Measurements from ENCODE around the gene PCLAF. TPM values are rescaled to one million over a fixed set of nuclear protein-coding genes. Genes with fewer than 3 reads are reported as not detected.
"Not testable (repeated sequence)": the region's sequence is repeated elsewhere in the genome, so short reads cannot be mapped to it uniquely, and the experiment has no call there.

The PCLAF gene
- total RNA-seq, 2 donors from 2014 or later, result 4.8 to 5.5 TPM

DNA sequence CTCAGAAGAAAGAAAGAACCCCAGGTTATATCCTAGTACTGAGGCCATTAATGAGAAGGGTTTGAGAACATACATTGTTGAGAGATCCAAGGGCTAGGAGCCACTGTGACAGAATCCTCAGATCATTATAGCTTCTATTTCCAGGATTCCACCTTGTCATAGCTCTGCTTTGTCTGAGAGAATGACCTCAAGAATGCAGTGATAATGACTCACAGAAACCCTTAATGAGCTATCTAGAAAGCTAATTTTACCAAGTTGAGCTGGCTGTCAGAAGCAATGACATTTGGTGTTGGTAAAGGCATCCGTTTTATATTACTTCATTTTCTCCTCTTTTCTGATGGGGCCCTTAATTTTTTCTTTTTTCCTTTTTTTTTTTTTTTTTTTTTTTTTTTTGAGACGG, 17.3 kb upstream of the PCLAF start:
- Histone ChIP-seq H3K36me3 (no peaks in the 10 kb centered on the region), H3K27ac (no peak overlapping the region), H3K4me1 (replicated peaks) (no peaks in the 10 kb centered on the region), H3K9me3 (no peaks in the 10 kb centered on the region), H3K27me3 (replicated peaks; ENCODE audit: insufficient read depth) (no peaks in the 10 kb centered on the region), H3K4me3 (no peak overlapping the region)
- TF ChIP-seq POLR2AphosphoS5 (IDR thresholded peaks at IDR 0.05) (no peak), POLR2A (IDR thresholded peaks at IDR 0.05) (no peak)
- TF ChIP-seq, protein P1, sequence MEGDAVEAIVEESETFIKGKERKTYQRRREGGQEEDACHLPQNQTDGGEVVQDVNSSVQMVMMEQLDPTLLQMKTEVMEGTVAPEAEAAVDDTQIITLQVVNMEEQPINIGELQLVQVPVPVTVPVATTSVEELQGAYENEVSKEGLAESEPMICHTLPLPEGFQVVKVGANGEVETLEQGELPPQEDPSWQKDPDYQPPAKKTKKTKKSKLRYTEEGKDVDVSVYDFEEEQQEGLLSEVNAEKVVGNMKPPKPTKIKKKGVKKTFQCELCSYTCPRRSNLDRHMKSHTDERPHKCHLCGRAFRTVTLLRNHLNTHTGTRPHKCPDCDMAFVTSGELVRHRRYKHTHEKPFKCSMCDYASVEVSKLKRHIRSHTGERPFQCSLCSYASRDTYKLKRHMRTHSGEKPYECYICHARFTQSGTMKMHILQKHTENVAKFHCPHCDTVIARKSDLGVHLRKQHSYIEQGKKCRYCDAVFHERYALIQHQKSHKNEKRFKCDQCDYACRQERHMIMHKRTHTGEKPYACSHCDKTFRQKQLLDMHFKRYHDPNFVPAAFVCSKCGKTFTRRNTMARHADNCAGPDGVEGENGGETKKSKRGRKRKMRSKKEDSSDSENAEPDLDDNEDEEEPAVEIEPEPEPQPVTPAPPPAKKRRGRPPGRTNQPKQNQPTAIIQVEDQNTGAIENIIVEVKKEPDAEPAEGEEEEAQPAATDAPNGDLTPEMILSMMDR (IDR thresholded peaks at IDR 0.05), result no peak
- DNase-seq (ENCODE audit: low spot score), result no peak
- intact Hi-C loops (cut with DNase I), result no loop called here
- WGBS, result 98% methylated on average over 2 of the region's 2 CpGs

- H3K9me3 ChIP-seq, result no peaks in the 10 kb centered on the region
- no peaks in the 10 kb centered on the region for H3K4me1 ChIP-seq (replicated peaks)
- TF ChIP-seq, protein P1 (IDR thresholded peaks at IDR 0.05), result no peak
- TF ChIP-seq POLR2A (IDR thresholded peaks at IDR 0.05) (no peak), POLR2AphosphoS5 (IDR thresholded peaks at IDR 0.05) (no peak)
- no peak overlapping the region for H3K27ac ChIP-seq
- intact Hi-C loops (cut with DNase I), result no loop called here
- no peaks in the 10 kb centered on the region for H3K27me3 ChIP-seq (replicated peaks; ENCODE audit: insufficient read depth)
- WGBS, result 92% methylated on average over 5 of the region's 5 CpGs
- no peak overlapping the region for H3K4me3 ChIP-seq
- no peaks in the 10 kb centered on the region for H3K36me3 ChIP-seq
- no peak for DNase-seq (ENCODE audit: low spot score)
Measured at GRCh38 chr15:64396789-64397188, 15.5 kb upstream of the PCLAF start.

DNA sequence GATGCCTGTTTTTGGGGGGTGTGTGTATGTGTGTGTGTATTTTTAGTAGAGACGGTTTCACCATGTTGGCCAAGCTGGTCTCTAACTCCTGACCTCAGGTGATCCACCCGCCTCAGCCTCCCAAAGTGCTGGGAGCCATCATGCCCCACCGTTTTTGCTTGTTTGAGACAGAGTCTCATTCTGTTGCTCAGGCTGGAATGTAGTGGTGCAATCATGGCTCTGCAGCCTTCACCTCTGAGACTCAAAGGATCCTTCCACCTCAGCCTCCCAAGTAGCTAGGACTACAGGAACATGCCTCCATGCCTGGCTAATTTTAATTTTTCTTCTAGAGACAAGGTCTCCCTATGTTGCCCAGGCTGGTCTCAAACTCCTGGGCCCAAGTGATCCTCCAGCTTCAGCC, 11.2 kb upstream of the PCLAF start:
- H3K27ac ChIP-seq; intact Hi-C loops (cut with DNase I); H3K9me3 ChIP-seq; H3K36me3 ChIP-seq; H3K4me3 ChIP-seq; DNase-seq (ENCODE audit: low spot score); H3K27me3 ChIP-seq (replicated peaks; ENCODE audit: insufficient read depth); H3K4me1 ChIP-seq (replicated peaks): not testable (repeated sequence)
- 81% methylated on average over 3 of the region's 3 CpGs for WGBS

GRCh38 chr15:64389036-64389435, 7.8 kb upstream of the PCLAF start:
- no peak overlapping the region for H3K27ac ChIP-seq
- WGBS, result 89% methylated on average over 5 of the region's 5 CpGs
- no peaks in the 10 kb centered on the region for H3K9me3 ChIP-seq
- TF ChIP-seq POLR2AphosphoS5 (IDR thresholded peaks at IDR 0.05) (no peak), POLR2A (IDR thresholded peaks at IDR 0.05) (no peak)
- TF ChIP-seq, protein P1 (IDR thresholded peaks at IDR 0.05), result no peak
- no peaks in the 10 kb centered on the region for H3K36me3 ChIP-seq
- intact Hi-C loops (cut with DNase I), result no loop called here
- H3K27me3 ChIP-seq (replicated peaks; ENCODE audit: insufficient read depth), result no peaks in the 10 kb centered on the region
- no peaks in the 10 kb centered on the region for H3K4me1 ChIP-seq (replicated peaks)
- H3K4me3 ChIP-seq, result no peak overlapping the region
- DNase-seq (ENCODE audit: low spot score), result no peak

- intact Hi-C loops (cut with DNase I), result no loop called here
- Histone ChIP-seq H3K4me3 (peak within 1 kb of the TSS; percentile 44 to 55), H3K27me3 (replicated peaks; ENCODE audit: insufficient read depth) (no peaks in the 10 kb centered on the region), H3K9me3 (no peaks in the 10 kb centered on the region), H3K27ac (peak within 1 kb of the TSS; percentile 65 to 69), H3K36me3 (no peaks in the 10 kb centered on the region), H3K4me1 (replicated peaks) (no peaks in the 10 kb centered on the region)
- under 1% methylated on average over 35 of the region's 35 CpGs for WGBS
- DNase-seq (ENCODE audit: low spot score), result peak; percentile 91
- TF ChIP-seq POLR2AphosphoS5 (IDR thresholded peaks at IDR 0.05), result peak; percentile 93
- peak; percentile 59 for TF ChIP-seq POLR2A (IDR thresholded peaks at IDR 0.05)
- TF ChIP-seq, protein P1 (IDR thresholded peaks at IDR 0.05), result no peak
Measured at GRCh38 chr15:64387562-64388168, 6.4 kb upstream of the PCLAF start, which contains the start of gene TRIP4. TSS of gene TRIP4 (plus strand) at chr15:64387836. CDS start at chr15:64387864, 28 bp downstream.

Measured in prostate gland (tissue), 2 donors.